HAP-1 (cell line): ENCODE measurements around the gene GNG12.

ENCODE experiments used
- DNase-seq, 2 experiments: peaks; one replicate each; pipeline ENCODE4 v3.0.0-alpha.2; 2016 to 2020; ENCODE audit warnings: low spot score in 2 of 2
- H3K27me3 ChIP-seq: fragments of 250-450 bp; sonication (Bioruptor Pico); 2 replicates; pipeline ENCODE4 v1.5.1; 2020; ENCODE audit warnings: low read depth, mild to moderate bottlenecking, moderate library complexity
- H3K36me3 ChIP-seq: fragments of 250-450 bp; sonication (Bioruptor Pico); replicated peaks from 2 replicates; pipeline ENCODE4 v1.5.1; 2020; ENCODE audit warnings: mild to moderate bottlenecking
- H3K4me1 ChIP-seq: fragments of 250-450 bp; sonication (Bioruptor Pico); 2 replicates; pipeline ENCODE4 v1.5.1; 2020; ENCODE audit warnings: mild to moderate bottlenecking
- H3K4me3 ChIP-seq: fragments of 250-450 bp; sonication (Bioruptor Pico); 2 replicates; pipeline ENCODE4 v1.5.1; 2020; ENCODE audit warnings: mild to moderate bottlenecking, moderate library complexity
- H3K9me3 ChIP-seq: fragments of 250-450 bp; sonication (Bioruptor Pico); 2 replicates; pipeline ENCODE4 v1.5.1; 2020; ENCODE audit warnings: mild to moderate bottlenecking, moderate library complexity
- in situ Hi-C: fragments of 300-500 bp; cut with MboI; formaldehyde crosslinking; loops from 3 replicates; pipeline ENCODE4 v1.14.3; 2020; ENCODE audit warnings: low sequenced_read_pairs, inconsistent platforms, mixed read lengths

GNG12 gene

DNA sequence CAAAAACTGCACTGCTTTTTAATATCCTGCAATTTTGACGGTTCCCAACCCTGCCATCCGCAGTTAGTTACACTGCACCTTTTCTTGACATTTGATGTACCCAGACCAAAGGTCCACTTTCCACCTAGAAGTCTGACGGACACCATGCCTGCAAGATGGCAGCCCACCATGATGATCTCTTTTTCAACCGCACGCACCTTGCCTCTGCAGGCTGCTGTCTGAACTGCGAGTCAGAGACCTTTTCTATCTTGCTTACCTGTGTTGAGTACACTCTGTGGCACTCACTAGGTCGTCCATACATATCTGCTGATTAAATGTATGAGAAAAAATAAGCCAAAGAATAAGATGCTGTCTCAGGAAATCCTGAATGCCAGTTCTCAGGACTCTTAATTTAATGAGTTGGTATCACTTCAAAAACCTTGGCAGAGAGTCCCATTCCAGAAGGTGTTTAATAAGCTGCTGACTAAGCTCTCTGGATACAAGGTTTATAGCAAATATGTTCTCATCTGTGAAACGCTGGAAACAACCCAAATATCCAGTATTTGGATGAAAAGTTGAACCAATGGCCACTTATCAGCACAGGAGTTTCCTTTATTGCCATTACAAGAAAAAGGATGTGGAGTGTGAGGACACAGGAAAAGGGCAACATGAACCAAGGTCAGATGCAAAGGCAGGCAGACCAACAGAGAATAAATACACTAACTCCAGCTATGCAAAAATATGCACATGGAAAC lies 37.9 kb downstream of the GNG12 start:
- H3K27me3 ChIP-seq: no peaks in the 10 kb centered on the region
- no peak overlapping the region for H3K4me3 ChIP-seq
- in situ Hi-C loops: no loop called here
- no peak for DNase-seq
- H3K9me3 ChIP-seq: no peaks in the 10 kb centered on the region
- H3K4me1 ChIP-seq: peaks cover 13% of the 10 kb centered on the region
- no peaks in the 10 kb centered on the region for H3K36me3 ChIP-seq

DNA sequence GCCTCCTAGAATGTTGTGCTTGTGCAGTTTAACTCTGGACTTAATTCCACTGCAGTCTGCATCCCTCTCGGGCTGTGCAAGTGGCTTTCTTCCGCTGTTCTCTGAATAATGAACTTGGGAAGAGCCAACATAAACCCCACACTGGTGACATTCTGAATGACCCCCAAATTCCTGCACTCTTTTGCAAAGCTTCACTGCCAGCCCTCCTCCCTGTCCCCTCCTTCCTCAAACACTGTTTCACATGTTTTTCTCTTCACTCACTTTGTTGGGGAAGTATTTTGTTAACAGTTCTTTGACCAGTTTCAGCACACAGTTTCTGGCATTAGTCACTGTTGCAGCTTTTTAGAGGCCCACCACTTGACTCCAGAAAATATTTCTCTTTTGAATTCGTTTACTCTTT lies 39.7 kb downstream of the GNG12 start:
- in situ Hi-C loops: no loop called here
- no peaks in the 10 kb centered on the region for H3K9me3 ChIP-seq
- H3K4me1 ChIP-seq: peaks cover 13% of the 10 kb centered on the region
- H3K4me3 ChIP-seq: no peak overlapping the region
- H3K36me3 ChIP-seq: no peaks in the 10 kb centered on the region
- no peaks in the 10 kb centered on the region for H3K27me3 ChIP-seq
- no peak for DNase-seq

GRCh38 chr1:67792741-67793458 lies 40.4 kb downstream of the GNG12 start:
- peaks cover 13% of the 10 kb centered on the region for H3K4me1 ChIP-seq
- in situ Hi-C loops: no loop called here
- DNase-seq: no peak

GRCh38 chr1:67792103-67792502 lies 41.2 kb downstream of the GNG12 start:
- Histone ChIP-seq H3K4me3 (no peak overlapping the region), H3K36me3 (no peaks in the 10 kb centered on the region), H3K9me3 (no peaks in the 10 kb centered on the region), H3K4me1 (peaks cover 13% of the 10 kb centered on the region), H3K27me3 (no peaks in the 10 kb centered on the region)
- peak; percentile 29 to 44 for DNase-seq
- in situ Hi-C loops: no loop called here

More at GRCh38 chr1:67792741-67793458, 40.4 kb downstream of the GNG12 start:
- Histone ChIP-seq H3K36me3 (no peaks in the 10 kb centered on the region), H3K4me3 (no peak overlapping the region), H3K27me3 (no peaks in the 10 kb centered on the region), H3K9me3 (no peaks in the 10 kb centered on the region)

DNA sequence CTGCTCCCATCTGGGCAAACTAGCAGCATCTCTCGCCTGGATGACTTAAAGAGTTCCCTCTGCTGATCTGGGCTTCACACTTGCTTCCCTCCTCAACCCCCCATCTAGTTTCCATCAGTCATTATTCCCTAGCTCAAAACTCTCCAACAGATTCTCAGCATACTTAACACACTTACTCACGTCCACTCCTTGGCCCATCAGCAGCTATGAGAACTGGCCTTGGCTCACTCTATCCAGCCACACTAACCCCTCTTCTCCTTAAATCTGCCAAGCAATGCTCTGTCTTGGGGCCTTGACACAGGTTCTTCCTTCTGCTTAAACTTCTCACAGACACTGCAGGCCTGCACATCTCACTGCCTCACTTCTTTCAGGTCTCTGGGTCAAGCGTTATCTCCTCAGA lies 41.6 kb downstream of the GNG12 start:
- no peak for DNase-seq
- H3K36me3 ChIP-seq: no peaks in the 10 kb centered on the region
- H3K9me3 ChIP-seq: no peaks in the 10 kb centered on the region
- H3K4me3 ChIP-seq: no peak overlapping the region
- in situ Hi-C loops: no loop called here
- H3K27me3 ChIP-seq: no peaks in the 10 kb centered on the region
- H3K4me1 ChIP-seq: peaks cover 13% of the 10 kb centered on the region

GRCh38 chr1:67791261-67791660 lies 42.0 kb downstream of the GNG12 start:
- Histone ChIP-seq H3K4me1 (peaks cover 13% of the 10 kb centered on the region), H3K27me3 (no peaks in the 10 kb centered on the region), H3K4me3 (no peak overlapping the region), H3K36me3 (no peaks in the 10 kb centered on the region), H3K9me3 (no peaks in the 10 kb centered on the region)
- in situ Hi-C loops: no loop called here
- DNase-seq: no peak

DNA sequence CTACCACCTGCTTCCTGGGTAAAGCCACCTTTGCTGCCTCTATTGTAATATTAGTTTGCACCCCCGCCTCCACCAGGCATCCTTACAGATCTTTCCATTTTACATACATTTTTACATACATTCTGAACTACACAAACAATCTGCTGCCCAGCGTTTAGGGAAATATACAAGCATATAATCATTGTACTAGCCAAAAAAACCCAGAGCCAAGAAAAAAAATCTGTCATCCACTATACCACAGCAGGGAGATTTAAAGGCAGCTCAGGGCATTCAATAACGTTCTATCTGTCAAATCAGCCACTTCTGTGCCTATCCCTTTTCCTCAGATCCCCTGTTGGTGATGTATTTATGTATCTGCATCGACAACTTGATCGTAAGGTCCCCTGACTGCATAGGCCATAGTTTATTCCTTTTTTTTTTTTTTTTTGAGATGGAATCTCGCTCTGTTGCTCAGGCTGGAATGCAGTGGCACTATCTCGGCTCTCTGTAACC lies 43.0 kb downstream of the GNG12 start:
- no peaks in the 10 kb centered on the region for H3K9me3 ChIP-seq
- peaks cover 13% of the 10 kb centered on the region for H3K4me1 ChIP-seq
- H3K27me3 ChIP-seq: no peaks in the 10 kb centered on the region
- no peak overlapping the region for H3K4me3 ChIP-seq
- in situ Hi-C loops: no loop called here
- no peaks in the 10 kb centered on the region for H3K36me3 ChIP-seq
- DNase-seq: no peak

- in situ Hi-C loops: no loop called here
- Histone ChIP-seq H3K9me3 (no peaks in the 10 kb centered on the region), H3K27me3 (no peaks in the 10 kb centered on the region), H3K36me3 (no peaks in the 10 kb centered on the region), H3K4me1 (peaks cover 13% of the 10 kb centered on the region), H3K4me3 (no peak overlapping the region)
- no peak for DNase-seq
Observed at GRCh38 chr1:67789551-67789950, 43.7 kb downstream of the GNG12 start.

GRCh38 chr1:67788904-67789303 lies 44.4 kb downstream of the GNG12 start:
- Histone ChIP-seq H3K9me3 (no peaks in the 10 kb centered on the region), H3K4me3 (no peak overlapping the region), H3K27me3 (no peaks in the 10 kb centered on the region), H3K4me1 (peaks cover 13% of the 10 kb centered on the region), H3K36me3 (no peaks in the 10 kb centered on the region)
- in situ Hi-C loops: no loop called here
- no peak for DNase-seq

DNA sequence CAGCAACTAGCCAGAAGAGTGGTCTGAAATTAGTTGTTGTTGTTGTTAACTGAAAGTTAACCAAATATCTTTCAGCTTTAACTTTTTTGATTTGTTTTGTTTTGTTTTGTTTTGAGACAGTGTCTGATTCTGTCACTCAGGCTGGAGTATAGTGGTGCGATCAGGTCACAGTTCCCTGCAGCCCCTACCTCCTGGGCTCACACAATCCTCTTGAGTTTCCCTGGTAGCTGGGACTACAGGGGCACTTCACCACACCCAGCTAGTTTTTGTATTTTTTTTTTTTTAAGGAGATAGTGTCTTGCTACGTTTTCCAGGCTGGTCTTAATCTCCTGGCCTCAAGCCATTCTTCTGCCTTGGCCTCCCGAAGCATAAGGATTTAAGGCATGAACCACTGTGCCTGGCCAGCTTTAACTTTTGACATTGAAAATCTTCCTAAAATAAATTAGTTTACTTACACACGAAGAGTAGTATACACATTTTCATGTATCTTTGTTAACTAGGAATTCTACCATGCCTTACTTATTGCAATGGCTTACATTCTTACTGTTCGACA lies 45.0 kb downstream of the GNG12 start:
- in situ Hi-C loops: no loop called here
- no peak for DNase-seq

DNA sequence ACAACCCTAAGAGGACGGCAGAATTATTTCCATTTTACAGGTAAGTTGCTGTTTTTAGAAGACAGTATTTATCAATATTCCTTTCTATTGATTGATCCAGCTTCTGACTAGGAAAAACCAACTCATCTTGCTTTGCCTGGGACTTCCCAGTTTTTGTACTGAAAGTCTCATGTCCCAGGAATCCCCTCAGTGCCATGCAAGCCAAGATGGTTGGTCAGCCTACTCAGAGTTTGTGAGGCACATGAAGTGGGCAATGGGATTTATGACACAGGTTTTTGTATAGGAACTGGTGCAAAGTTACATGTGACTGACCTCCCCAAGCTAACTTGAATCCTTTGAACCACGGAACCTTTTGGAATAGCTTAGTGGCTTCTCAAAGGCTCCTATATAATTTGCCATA lies 45.5 kb downstream of the GNG12 start:
- DNase-seq: no peak
- Histone ChIP-seq H3K4me3 (no peak overlapping the region), H3K4me1 (peaks cover 11% of the 10 kb centered on the region), H3K27me3 (no peaks in the 10 kb centered on the region), H3K9me3 (no peaks in the 10 kb centered on the region), H3K36me3 (no peaks in the 10 kb centered on the region)
- in situ Hi-C loops: no loop called here

More for the DNA sequence above, 45.0 kb downstream of the GNG12 start:
- no peaks in the 10 kb centered on the region for H3K9me3 ChIP-seq
- H3K27me3 ChIP-seq: no peaks in the 10 kb centered on the region
- no peaks in the 10 kb centered on the region for H3K36me3 ChIP-seq
- peaks cover 13% of the 10 kb centered on the region for H3K4me1 ChIP-seq
- H3K4me3 ChIP-seq: no peak overlapping the region

DNA sequence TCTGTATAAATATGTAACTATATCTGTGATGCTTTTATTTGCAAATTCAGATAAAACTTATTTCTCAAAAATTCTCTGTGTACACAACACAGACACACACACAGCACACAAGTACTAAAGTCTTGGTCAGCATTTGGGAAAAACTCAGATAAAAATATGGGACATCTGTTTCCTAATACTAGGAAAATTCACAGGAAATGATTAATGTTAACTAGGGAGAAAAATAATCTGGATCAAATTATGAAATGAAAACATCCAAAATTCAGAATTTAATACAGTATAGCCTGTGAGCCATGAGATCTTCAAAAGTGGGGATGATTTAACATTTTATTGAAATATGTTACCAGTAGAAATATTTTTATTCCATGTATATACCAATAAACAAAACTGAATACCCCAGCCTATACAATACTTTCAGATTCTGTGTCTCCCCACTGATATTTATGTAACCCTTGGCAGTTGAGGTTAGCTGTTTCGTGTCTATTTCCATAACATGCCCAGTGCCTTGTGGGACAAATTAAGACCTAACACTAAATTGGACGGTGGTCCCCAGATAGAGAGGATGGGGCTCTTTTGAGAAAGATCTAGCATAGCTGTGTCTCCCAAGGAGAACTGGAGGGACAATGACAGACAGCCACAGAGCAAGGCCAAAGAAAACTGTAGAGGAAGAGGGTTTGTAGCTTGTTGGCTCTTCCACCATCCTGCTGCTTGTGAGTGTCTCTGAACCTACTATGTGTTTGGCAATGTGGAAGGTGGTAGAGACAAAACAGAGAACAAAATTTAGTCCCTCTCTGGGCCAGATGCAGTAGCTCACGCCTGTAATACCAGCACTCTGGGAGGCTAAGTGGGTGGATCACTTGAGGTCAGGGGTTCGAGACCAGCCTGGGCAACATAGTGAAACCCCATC lies 47.2 kb downstream of the GNG12 start:
- in situ Hi-C loops: no loop called here
- DNase-seq: no peak
- Histone ChIP-seq H3K36me3 (no peaks in the 10 kb centered on the region), H3K4me3 (no peak overlapping the region), H3K27me3 (no peaks in the 10 kb centered on the region), H3K9me3 (no peaks in the 10 kb centered on the region), H3K4me1 (no peaks in the 10 kb centered on the region)

GRCh38 chr1:67784545-67785186 lies 48.6 kb downstream of the GNG12 start:
- no peaks in the 10 kb centered on the region for H3K27me3 ChIP-seq
- no peaks in the 10 kb centered on the region for H3K9me3 ChIP-seq
- in situ Hi-C loops: no loop called here

More at GRCh38 chr1:67784545-67785186, 48.6 kb downstream of the GNG12 start:
- no peak overlapping the region for H3K4me3 ChIP-seq
- peaks cover 9% of the 10 kb centered on the region for H3K4me1 ChIP-seq
- DNase-seq: no peak
- H3K36me3 ChIP-seq: no peaks in the 10 kb centered on the region
